GM18873 (cell line): ENCODE results near the gene SETD4.

Experiments
- ATAC-seq: cut with Tn5 transposase; IDR thresholded peaks from one replicate; pipeline ENCODE4 v1.9.1; 2021; ENCODE audit warnings: mild to moderate bottlenecking, moderate library complexity, moderate number of reproducible peaks; ENCODE audit not compliant: unreplicated experiment, low FRiP score

The SETD4 gene

DNA sequence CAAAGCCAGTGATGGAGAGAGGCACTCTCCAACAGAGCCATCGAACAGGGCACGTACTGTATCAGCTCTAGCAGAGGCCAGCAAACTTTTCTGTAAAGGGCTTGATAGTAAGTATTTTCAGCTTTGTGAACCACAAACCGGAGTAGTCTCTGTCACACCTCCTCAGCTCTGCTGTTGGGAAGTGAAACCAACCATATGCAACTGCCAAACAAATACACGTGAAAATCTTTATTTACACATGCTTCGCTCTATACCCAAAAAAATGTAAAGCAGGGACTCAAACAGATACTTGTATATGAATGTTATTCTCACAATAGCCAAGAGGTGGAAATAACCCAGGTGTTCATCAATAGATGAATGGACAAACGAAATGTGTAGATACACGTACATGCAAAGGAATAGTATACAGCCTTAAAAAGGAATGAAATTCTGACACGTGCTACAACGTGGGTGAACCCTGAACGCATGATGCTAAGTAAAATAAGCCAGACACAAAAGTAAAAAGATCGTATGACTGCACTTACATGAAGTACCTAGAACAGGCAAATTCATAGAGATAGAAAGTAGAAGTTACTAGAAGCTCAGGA lies 39.0 kb downstream of the SETD4 start:
- ATAC-seq = no peak

DNA sequence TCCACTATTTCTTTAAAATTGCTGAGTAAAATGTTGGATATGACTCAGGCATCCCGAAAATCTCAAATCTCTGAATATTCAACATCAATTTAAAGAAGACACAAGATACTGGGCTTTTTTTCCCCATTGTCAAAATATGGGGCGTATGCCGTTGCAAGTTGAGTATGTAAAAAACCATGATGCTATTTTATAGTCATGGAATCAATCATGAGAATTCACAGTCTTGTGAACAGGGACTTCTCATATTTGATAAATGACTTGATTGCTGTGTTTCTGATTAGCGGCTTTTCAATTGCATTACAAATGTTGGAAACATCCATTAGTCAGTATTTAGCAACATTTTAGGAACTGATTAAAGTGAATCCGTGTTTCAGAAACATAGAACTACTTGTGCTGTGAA lies 45.3 kb downstream of the SETD4 start:
- no peak for ATAC-seq

DNA sequence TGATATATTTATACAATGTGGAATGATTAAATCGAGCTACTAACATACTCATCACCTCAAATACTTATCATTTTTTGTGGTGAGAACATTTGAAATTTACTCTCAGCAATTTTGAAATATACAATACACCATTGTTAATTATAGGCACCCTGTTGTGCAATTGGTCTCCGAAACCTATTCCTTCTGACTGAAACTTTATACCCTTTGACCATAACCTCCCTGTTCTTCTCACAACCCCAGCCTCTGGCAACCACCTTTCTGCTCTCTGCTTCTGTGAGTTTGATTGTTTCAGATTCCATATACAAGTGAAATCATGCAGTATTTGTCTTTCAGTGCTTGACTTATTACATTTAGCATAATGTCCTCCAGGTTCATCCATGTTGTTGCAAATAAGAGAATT lies 49.5 kb downstream of the SETD4 start:
- ATAC-seq = no peak

DNA sequence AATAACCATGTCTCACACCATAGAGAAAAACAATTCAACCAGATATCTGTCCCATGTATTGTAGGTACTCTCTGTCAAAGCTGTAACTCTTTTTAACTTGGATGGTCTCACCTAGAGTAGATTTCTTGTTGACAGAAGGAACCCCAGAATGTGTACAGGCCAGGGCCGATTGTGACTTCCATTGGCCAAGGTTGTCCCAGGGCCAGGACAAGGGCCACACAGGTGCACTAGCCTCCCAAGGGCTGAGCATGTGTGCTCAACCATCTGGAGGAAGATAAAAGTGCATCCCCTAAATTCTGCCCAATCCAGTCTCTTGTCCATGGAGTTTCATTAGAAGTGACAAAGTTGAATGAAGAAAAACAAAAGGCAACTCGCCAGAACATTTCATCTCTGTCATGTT lies 51.8 kb downstream of the SETD4 start:
- no peak for ATAC-seq

DNA sequence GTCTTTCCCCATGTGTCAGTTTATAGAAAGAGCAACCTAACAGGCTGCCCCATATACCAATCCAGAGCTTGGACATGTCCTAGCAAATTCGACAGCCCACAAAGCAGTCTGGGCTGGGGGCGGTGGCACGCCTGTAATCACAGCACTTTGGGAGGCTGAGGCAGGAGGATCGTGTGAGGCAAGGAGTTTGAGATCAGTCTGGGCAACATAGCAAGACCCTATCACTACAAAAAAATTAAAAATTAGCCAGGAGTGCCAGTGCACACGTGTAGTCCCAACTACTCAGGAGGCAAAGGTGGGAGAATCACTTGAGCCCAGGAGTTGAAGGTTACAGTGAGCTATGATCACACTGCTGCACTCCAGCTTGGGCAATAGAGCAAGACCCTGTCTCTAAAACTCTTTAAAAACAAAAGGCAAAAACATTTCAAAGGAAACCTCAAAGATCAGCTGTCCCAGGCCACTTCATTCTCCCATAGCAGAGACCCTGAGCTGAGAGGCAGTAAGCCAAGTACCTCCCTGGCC lies 54.4 kb downstream of the SETD4 start:
- no peak for ATAC-seq

DNA sequence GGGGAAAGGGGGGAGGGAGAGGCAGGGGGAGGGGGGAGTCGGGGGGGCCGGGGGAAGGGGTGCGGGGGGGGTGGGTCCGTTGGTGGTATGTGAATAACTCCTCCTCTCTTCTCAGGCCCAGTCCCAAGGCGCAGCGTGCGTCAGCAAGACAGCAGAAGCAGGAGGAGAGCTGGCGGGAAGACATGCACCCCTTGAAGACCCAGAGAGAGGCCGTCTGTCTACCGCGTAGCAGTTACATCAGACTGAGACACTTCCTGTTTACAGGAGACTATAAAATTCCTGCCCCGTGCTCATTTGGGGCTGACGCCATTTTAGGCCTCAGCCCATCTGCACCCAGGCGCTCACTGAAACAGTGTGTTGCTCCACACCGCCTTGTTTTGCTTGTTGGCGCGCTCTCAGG lies 55.3 kb downstream of the SETD4 start:
- no peak for ATAC-seq

DNA sequence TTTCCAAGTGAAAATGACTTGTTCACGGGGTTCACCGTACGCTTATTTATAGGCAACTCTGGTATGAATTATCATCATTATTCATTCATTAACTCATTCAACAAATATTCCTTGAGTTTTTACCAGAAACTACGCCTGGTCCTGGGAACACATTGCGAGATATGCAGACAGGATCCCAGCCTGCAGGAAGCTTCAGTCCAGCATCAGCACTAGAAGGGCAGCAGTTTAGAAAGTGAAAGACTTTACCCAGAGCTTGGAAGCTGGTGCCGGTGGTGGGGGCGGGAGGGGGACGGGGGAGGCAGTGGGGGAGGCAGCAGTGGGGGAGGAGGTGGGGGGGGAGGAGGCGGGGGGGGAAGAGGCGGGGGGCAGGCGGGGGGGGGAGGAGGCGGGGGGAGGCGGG lies 55.9 kb downstream of the SETD4 start:
- ATAC-seq = no peak

DNA sequence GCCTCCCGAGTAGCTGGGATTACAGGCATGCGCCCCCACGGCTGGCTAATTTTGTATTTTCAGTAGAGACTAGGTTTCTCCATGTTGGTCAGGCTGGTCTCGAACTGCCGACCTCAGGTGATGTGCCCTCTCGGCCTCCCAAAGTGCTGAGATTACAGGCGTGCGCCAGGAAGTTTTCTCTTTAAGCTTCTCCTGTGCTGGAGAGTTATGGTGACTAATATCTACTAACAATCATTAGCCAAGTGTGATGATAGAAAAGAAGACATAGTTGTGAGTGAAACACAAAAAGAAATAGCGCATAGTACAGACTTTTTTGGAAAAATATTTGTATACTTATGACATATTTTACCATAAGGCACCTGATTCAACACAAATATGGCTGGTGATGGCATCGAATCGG lies 56.5 kb downstream of the SETD4 start:
- no peak for ATAC-seq

DNA sequence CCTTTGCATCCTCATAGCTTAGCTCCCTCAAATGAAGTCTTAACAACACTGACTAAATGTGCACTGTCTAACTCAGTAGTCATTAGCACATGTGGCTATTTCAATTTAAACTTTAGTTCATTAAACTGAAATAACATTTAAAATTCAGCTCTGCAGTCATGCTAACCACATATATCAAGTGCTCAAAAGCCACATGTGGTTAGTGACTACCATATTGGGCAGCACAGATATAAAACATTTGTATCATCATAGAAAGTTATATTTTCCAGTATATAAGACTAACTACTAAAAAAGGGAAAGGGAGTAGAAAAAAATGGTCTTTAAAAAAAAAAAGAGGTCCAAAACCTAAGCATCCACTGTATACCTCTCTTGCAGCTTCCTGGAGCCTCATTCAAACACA lies 64.1 kb downstream of the SETD4 start:
- no peak for ATAC-seq

DNA sequence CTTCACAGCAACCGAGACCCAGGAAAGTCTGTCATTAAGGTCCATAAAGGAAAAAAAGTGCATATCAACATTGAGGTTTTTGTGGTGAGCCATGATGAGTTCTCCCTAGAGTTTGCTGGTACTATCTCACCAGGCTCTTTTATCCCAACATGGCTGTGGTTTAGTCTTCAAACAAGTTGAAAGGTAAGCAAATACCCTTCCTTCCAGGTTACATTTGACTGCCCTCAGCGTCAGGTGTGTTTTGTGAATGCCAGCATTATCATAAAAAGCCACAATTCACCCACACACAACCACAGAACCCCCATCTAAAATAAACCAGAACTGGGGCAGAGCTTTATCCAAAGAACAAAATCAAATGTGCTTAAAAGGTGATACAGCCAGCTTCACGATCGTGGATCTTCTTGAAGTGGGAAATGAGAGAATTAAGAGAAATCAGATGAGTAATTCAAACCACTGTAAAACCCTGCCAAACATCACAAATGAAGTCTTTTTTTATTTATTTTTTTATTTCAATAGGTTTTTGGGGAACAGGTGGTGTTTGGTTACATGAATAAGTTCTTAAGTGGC lies 64.7 kb downstream of the SETD4 start:
- ATAC-seq = no peak

DNA sequence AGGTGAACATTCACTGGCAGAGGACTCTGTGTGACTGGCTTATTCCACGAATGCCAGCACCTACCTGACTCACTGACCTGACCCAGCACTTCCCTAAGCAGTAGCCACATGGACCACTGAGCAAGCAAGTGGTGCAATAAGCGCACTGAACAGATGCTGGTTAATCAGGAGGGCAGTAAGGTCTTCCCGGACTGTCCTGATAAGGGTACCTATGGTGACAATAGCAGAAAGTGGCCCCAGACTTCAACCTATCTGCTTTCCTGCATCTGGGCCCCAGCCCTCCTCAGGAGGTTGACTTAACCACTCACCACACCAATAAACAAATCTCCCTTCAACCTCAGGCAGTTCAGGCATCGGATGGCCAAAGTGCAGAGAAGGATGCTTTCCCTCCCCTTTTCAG lies 65.7 kb downstream of the SETD4 start:
- ATAC-seq = no peak

DNA sequence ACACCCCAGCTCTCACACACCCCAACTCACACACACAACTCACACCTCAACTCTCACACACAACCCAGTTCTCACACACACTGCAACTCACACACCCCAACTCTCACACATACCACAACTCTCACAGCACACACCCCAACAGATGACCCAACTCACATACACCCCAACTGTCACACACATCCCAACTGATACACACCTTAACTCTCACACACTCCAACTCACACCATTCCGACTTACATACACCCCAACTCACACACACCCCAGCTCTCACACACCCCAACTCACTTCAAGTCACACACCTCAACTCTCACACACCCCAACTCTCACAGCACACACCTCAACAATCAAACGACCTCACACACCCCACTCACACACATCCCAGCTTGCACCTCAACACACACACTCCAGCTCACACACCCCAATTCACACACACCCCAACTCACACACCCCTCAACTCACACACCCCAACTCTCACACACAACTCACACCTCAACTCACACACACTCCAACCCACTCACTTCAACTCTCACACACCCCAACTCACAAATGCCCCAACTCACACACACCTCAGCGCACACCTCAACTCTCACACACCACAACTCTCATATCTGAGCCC lies 66.3 kb downstream of the SETD4 start:
- ATAC-seq = no peak

DNA sequence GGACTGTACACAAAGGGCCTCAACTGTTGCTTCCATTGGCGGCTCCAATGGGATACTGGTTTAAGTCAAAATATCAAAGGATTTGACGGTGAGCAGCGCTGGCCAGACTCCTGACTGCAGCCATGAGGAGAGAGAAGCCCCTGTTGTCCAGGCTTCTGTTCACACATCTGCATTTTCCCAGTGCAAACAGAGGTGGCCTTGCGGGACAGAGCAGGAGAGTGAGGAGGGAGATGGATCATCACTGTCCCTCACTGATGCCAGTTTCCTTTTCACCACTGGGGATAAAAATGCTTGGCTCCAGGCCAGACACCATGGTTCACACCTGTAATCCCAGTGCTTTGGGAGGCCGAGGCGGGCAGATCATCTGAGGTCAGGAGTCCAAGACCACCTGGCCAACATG lies 69.2 kb downstream of the SETD4 start:
- ATAC-seq = no peak

DNA sequence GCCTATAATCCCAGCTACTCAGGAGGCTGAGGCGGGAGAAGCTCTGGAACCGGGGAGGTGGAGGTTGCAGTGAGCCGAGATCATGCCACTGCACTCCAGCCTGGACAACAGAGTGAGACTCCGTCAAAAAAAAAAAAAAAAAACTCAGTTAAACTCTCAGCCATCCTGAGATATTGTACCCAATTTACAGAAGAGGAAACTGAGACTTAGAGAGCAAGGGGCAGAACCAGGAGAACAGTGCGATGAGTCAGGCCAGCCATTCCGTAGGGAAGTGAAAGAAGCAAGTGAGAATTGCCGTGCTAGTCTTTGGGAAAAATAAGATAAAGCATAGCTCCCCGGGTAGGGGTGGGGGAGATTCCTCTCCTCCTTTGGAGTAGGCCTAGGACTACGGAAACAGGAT lies 69.7 kb downstream of the SETD4 start:
- no peak for ATAC-seq

DNA sequence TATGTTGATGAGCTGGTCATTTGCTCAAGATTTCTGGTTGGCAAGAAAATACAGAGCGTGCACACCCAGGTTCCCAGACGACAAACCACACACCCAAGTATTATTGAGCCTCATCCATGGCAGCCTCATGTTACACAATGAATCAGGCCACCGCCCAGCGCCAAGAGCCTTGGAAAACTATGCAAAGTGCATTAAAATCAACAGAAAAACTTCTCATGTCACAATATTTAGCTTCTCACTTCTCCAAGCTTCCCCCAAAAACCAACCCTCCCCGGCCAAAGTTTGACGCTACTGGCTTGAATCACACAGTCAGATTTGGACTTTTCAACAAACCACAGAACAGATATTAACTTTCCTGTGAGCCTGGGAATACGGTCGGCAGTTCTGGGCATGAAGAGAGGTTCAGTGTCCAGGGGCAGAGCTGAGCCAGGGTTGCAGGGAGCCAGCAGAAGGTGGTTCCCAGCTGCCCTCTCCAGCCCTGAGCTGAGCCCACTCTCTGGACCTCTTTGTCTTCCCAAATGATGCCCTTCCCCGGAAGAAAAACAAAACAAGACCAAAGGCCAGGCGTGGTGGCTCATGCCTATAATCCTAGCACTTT lies 71.1 kb downstream of the SETD4 start:
- no peak for ATAC-seq

DNA sequence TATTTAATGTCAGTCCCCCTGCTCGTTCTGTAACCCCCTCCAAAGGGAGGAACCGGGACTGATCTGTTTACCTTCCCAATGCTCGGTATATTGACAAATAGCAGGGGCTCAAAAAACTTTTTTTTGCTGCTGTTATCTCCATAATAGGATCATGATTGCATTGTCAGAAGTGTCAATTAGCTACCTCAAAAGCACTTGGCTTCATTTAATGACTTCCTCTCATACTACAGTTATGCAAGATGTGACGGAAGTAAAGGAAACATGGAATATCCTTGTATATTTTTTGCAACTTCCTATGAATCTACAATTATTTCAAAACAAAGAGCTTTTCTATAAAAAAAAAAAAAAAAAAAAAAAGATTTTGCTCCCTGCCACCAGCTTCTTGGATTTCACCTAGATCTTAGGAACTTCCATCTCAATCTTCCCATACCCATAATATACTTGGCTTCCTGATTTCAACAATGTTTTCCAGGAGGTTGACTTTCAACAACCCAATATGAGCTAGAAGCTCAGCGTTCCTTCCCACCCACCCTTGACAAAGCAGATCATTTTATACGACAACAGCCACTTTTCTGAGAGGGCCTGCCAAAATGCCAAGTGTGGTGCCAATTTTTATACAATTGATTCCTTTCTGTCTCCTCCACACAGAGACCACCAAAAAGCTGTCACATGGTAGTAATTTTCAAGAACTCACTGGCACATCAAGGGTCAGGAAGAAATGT lies 71.7 kb downstream of the SETD4 start:
- ATAC-seq = no peak

DNA sequence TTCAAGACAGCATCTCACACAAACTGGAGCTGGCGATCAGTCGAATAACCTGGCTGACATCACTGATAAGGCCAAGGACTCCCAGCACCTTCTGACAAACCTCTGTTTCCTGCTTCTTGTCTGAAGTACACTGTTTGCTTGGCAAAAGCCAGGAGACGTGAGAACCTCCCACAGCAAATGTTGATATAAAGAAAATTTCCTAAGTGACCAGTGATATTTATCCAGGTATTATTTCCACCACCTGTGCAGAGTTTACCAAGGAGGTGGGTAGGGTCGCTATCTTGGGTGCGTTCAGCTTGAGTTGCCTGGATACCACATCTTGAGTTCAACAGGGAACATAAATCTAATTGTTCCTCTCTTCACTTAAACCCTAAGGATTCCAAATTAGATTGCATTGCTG lies 72.9 kb downstream of the SETD4 start:
- ATAC-seq = no peak

DNA sequence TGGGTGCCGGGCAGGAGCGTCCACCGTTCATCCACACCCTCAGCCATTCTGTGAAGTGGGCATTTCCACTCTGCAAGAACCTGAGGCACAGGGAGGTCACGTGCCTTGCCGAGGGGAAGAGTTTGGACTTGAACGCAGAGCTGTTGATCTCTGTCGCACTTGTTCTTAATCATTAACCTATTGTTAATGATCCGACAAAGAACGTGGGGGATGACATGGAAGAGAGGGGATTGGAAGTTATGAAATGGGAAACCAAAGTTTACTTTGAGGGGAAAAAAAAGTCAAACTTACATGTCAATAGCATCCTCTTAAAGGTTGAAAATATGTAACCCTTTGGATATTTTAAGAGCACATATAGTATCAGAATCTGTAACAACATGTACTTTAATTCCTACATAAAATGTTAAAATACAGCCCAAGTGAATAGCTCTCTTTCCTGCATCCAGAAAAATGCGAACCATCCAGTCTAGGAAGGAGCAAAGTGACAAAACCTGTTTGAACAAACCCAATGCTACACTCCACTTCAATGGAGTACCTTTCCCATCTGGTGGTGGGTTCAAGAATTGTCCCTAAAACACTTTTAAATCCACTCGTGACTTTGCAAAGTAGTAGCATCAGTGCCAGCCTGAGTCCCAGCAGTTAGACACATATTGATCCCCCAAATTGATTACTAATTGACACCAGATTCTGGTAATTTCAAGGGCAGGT lies 75.5 kb downstream of the SETD4 start:
- no peak for ATAC-seq
